ENCODE results near the gene PPDPF.
"Not testable (repeated sequence)": the region's sequence is repeated elsewhere in the genome, so short reads cannot be mapped to it uniquely, and the experiment has no call there.

PPDPF gene

GRCh38 chr20:63552481-63553249 lies 32.1 kb downstream of the PPDPF start:
- H3K27ac Mint-ChIP-seq = peak overlapping the region; percentile 81
- ATAC-seq = peak; percentile 61
- H3K4me1 Mint-ChIP-seq = peaks cover 18% of the 10 kb centered on the region
- H3K4me3 Mint-ChIP-seq = peak overlapping the region; percentile 65
- peaks cover 10% of the 10 kb centered on the region for H3K36me3 Mint-ChIP-seq
- no peak for DNase-seq (ENCODE audit: low spot score in 2 of 2)
- H3K9me3 Mint-ChIP-seq = no peaks in the 10 kb centered on the region

GRCh38 chr20:63553251-63553932 lies 32.8 kb downstream of the PPDPF start:
- H3K27ac Mint-ChIP-seq = peak overlapping the region; percentile 81
- peaks cover 10% of the 10 kb centered on the region for H3K36me3 Mint-ChIP-seq
- H3K4me1 Mint-ChIP-seq = peaks cover 18% of the 10 kb centered on the region
- H3K4me3 Mint-ChIP-seq = peak overlapping the region; percentile 65
- DNase-seq (ENCODE audit: low spot score in 2 of 2) = peak; percentile 92 to 93
- no peaks in the 10 kb centered on the region for H3K9me3 Mint-ChIP-seq
- peak; percentile 68 for ATAC-seq

- Mint-ChIP-seq H3K4me3 (peak within 1 kb of the TSS; percentile 65), H3K27ac (peak within 1 kb of the TSS; percentile 81), H3K9me3 (no peaks in the 10 kb centered on the region), H3K4me1 (peaks cover 18% of the 10 kb centered on the region), H3K36me3 (peaks cover 10% of the 10 kb centered on the region)
- peak; percentile 56 for ATAC-seq
- DNase-seq (ENCODE audit: low spot score in 2 of 2) = no peak
Observed at GRCh38 chr20:63553933-63554290, 33.3 kb downstream of the PPDPF start, which contains the start of gene FNDC11. TSS of gene FNDC11 (plus strand) at chr20:63554159. CDS start at chr20:63555664, 1,505 bp downstream.

- ATAC-seq (no peak), DNase-seq (ENCODE audit: low spot score in 2 of 2) (no peak)
- H3K9me3 Mint-ChIP-seq = no peaks in the 10 kb centered on the region
- peaks cover 10% of the 10 kb centered on the region for H3K36me3 Mint-ChIP-seq
- H3K27ac Mint-ChIP-seq = peak overlapping the region; percentile 81
- H3K4me3 Mint-ChIP-seq = peak overlapping the region; percentile 65
- H3K4me1 Mint-ChIP-seq = peaks cover 14% of the 10 kb centered on the region
Observed at GRCh38 chr20:63554361-63555278, 34.1 kb downstream of the PPDPF start.

GRCh38 chr20:63555661-63556381 lies 35.3 kb downstream of the PPDPF start:
- ATAC-seq (no peak), DNase-seq (ENCODE audit: low spot score in 2 of 2) (no peak)
- Mint-ChIP-seq H3K4me3 (no peak overlapping the region), H3K27ac (no peak overlapping the region), H3K4me1 (peaks cover 17% of the 10 kb centered on the region), H3K9me3 (no peaks in the 10 kb centered on the region), H3K36me3 (peaks cover 17% of the 10 kb centered on the region)

- Mint-ChIP-seq H3K27ac (no peak overlapping the region), H3K4me1 (peaks cover 17% of the 10 kb centered on the region), H3K36me3 (peaks cover 17% of the 10 kb centered on the region), H3K4me3 (no peak overlapping the region), H3K9me3 (no peaks in the 10 kb centered on the region)
- ATAC-seq (no peak), DNase-seq (ENCODE audit: low spot score in 2 of 2) (no peak)
Observed at GRCh38 chr20:63556873-63557478, 36.4 kb downstream of the PPDPF start.

GRCh38 chr20:63557481-63557891 lies 36.9 kb downstream of the PPDPF start:
- Mint-ChIP-seq H3K27ac (no peak overlapping the region), H3K4me3 (no peak overlapping the region), H3K36me3 (peaks cover 14% of the 10 kb centered on the region), H3K9me3 (no peaks in the 10 kb centered on the region), H3K4me1 (peaks cover 12% of the 10 kb centered on the region)
- ATAC-seq (no peak), DNase-seq (ENCODE audit: low spot score in 2 of 2) (no peak)

GRCh38 chr20:63558804-63559484 lies 38.4 kb downstream of the PPDPF start:
- no peak overlapping the region for H3K27ac Mint-ChIP-seq
- DNase-seq (ENCODE audit: low spot score in 2 of 2) = no peak
- no peak overlapping the region for H3K4me3 Mint-ChIP-seq
- peaks cover 8% of the 10 kb centered on the region for H3K36me3 Mint-ChIP-seq
- H3K9me3 Mint-ChIP-seq = no peaks in the 10 kb centered on the region
- no peak for ATAC-seq
- peaks cover 5% of the 10 kb centered on the region for H3K4me1 Mint-ChIP-seq

- not testable (repeated sequence) for H3K4me1 Mint-ChIP-seq; H3K9me3 Mint-ChIP-seq; H3K36me3 Mint-ChIP-seq; H3K27ac Mint-ChIP-seq; DNase-seq (ENCODE audit: low spot score in 2 of 2); ATAC-seq; H3K4me3 Mint-ChIP-seq
Observed at GRCh38 chr20:63559485-63560332, 39.1 kb downstream of the PPDPF start.

GRCh38 chr20:63560333-63560805 lies 39.8 kb downstream of the PPDPF start:
- ATAC-seq (no peak), DNase-seq (ENCODE audit: low spot score in 2 of 2) (no peak)
- Mint-ChIP-seq H3K27ac (no peak overlapping the region), H3K4me1 (peaks cover 5% of the 10 kb centered on the region), H3K4me3 (no peak overlapping the region), H3K36me3 (peaks cover 8% of the 10 kb centered on the region), H3K9me3 (no peaks in the 10 kb centered on the region)

GRCh38 chr20:63560856-63561609 lies 40.5 kb downstream of the PPDPF start:
- H3K4me1 Mint-ChIP-seq = peaks cover 5% of the 10 kb centered on the region
- no peak overlapping the region for H3K4me3 Mint-ChIP-seq
- DNase-seq (ENCODE audit: low spot score in 2 of 2) (no peak), ATAC-seq (no peak)
- H3K9me3 Mint-ChIP-seq = no peaks in the 10 kb centered on the region
- H3K36me3 Mint-ChIP-seq = peaks cover 14% of the 10 kb centered on the region
- no peak overlapping the region for H3K27ac Mint-ChIP-seq

- Mint-ChIP-seq H3K36me3 (peaks cover 14% of the 10 kb centered on the region), H3K4me1 (peaks cover 5% of the 10 kb centered on the region), H3K9me3 (no peaks in the 10 kb centered on the region), H3K27ac (no peak overlapping the region), H3K4me3 (no peak overlapping the region)
- DNase-seq (ENCODE audit: low spot score in 2 of 2) = no peak
- no peak for ATAC-seq
Observed at GRCh38 chr20:63561624-63562396, 41.2 kb downstream of the PPDPF start.

Data from stimulated activated effector memory CD8-positive, alpha-beta T cell treated with anti-CD3 and anti-CD28 coated beads, Interleukin-12 subunit alpha, Interleukin-12 subunit beta, amount 100 ng/mL, for 72 hours (primary cell).